Measurements from ENCODE around the gene ATP8A2.

DNA sequence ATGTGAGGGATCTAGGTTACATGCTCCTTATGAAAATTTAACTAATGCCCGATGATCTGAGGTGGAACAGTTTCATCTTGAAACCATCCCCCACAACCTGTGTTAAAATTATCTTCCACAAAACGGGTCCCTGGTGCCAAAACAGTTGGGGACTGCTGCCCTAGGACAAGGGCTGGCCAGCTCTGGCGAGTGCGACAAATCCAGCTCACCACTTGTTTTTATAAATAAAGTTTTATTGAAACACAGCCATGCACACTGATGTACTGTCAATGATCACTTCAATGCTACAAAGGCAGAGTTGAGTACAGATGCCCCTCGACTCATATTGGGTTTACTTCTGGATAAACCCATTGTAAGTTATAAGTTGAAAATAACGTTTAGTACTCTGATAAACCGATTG is 235.3 kb downstream of the ATP8A2 start:
- TF ChIP-seq CTCF (IDR thresholded peaks at IDR 0.05) = no peak
- TF ChIP-seq POLR2AphosphoS5 (IDR thresholded peaks at IDR 0.05; ENCODE audit: low read depth, low read length) = no peak
- TF ChIP-seq, protein P1, sequence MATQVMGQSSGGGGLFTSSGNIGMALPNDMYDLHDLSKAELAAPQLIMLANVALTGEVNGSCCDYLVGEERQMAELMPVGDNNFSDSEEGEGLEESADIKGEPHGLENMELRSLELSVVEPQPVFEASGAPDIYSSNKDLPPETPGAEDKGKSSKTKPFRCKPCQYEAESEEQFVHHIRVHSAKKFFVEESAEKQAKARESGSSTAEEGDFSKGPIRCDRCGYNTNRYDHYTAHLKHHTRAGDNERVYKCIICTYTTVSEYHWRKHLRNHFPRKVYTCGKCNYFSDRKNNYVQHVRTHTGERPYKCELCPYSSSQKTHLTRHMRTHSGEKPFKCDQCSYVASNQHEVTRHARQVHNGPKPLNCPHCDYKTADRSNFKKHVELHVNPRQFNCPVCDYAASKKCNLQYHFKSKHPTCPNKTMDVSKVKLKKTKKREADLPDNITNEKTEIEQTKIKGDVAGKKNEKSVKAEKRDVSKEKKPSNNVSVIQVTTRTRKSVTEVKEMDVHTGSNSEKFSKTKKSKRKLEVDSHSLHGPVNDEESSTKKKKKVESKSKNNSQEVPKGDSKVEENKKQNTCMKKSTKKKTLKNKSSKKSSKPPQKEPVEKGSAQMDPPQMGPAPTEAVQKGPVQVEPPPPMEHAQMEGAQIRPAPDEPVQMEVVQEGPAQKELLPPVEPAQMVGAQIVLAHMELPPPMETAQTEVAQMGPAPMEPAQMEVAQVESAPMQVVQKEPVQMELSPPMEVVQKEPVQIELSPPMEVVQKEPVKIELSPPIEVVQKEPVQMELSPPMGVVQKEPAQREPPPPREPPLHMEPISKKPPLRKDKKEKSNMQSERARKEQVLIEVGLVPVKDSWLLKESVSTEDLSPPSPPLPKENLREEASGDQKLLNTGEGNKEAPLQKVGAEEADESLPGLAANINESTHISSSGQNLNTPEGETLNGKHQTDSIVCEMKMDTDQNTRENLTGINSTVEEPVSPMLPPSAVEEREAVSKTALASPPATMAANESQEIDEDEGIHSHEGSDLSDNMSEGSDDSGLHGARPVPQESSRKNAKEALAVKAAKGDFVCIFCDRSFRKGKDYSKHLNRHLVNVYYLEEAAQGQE (IDR thresholded peaks at IDR 0.05; ENCODE audit: insufficient read depth in 1 of 2, low read depth in 2 of 2, low read length in 1 of 2) = no peak

All from Panc1 (cell line).